Smooth muscle cell (in vitro differentiated cells): ENCODE data around the gene RPS24. TPM values are rescaled to one million over a fixed set of nuclear protein-coding genes. Genes with fewer than 3 reads are reported as not detected.

Experiments
- polyA plus RNA-seq: library from polyadenylated mRNA; unstranded; fragments of >200 nt; fragmentation: Nextera tagmentation; extraction: Ambion mirVana; gene quantifications from 2 replicates; pipeline ENCODE4 v1.2.1, GENCODE V29; 2016
- total RNA-seq: library from RNA; depleted of rRNA; stranded (reverse); fragments of >200 nt; gene quantifications from 2 replicates; pipeline ENCODE4 v1.2.3, GENCODE V29; 2014

RPS24 gene
- total and polyA plus RNA-seq, 2 experiments from 2014 or later: 407 to 2,109 TPM

Other genes with a start within 250 kb of the RPS24 start
- gene DLG5, start 107.1 kb upstream of the RPS24 start, total RNA-seq: 20.4 and 21.8 TPM in 2 replicates
- 11.3 and 14.6 TPM in 2 replicates for gene DLG5, start 107.1 kb upstream of the RPS24 start, polyA plus RNA-seq
- 13.8 and 17.1 TPM in 2 replicates for gene POLR3A, start 4.3 kb upstream of the RPS24 start, total RNA-seq
- 12.8 and 14.9 TPM in 2 replicates for gene POLR3A, start 4.3 kb upstream of the RPS24 start, polyA plus RNA-seq